HG03060 (cell line): ENCODE results near the gene SWSAP1.
"Not testable (repeated sequence)": the region's sequence is repeated elsewhere in the genome, so short reads cannot be mapped to it uniquely, and the experiment has no call there.

ENCODE experiments used
- ATAC-seq: cut with Tn5 transposase; IDR thresholded peaks from one replicate; pipeline ENCODE4 v1.9.1; 2021; ENCODE audit warnings: low read depth, moderate number of reproducible peaks; ENCODE audit not compliant: unreplicated experiment

The SWSAP1 gene

GRCh38 chr19:11374433-11375142, at the start of gene SWSAP1:
Gene SWSAP1, plus strand, starts transcription at chr19:11374666. Its CDS starts 15 bp downstream, at chr19:11374681.
- peak; percentile 89 for ATAC-seq

- no peak for ATAC-seq
Observed at GRCh38 chr19:11324748-11325389, 49.6 kb upstream of the SWSAP1 start.

GRCh38 chr19:11325544-11325943, 48.9 kb upstream of the SWSAP1 start:
- ATAC-seq = no peak

GRCh38 chr19:11330127-11330526, 44.3 kb upstream of the SWSAP1 start:
- no peak for ATAC-seq

GRCh38 chr19:11331502-11331901, 43.0 kb upstream of the SWSAP1 start:
- ATAC-seq = no peak

GRCh38 chr19:11332822-11333221, 41.6 kb upstream of the SWSAP1 start:
- no peak for ATAC-seq

GRCh38 chr19:11333838-11334237, 40.6 kb upstream of the SWSAP1 start:
- not testable (repeated sequence) for ATAC-seq

GRCh38 chr19:11335449-11336146, 38.9 kb upstream of the SWSAP1 start:
- no peak for ATAC-seq

- no peak for ATAC-seq
Observed at GRCh38 chr19:11337080-11337479, 37.4 kb upstream of the SWSAP1 start.

GRCh38 chr19:11338121-11338520, 36.3 kb upstream of the SWSAP1 start:
- ATAC-seq = no peak

GRCh38 chr19:11338569-11339253, 35.8 kb upstream of the SWSAP1 start:
- no peak for ATAC-seq

- ATAC-seq = no peak
Observed at GRCh38 chr19:11339254-11340098, 35.0 kb upstream of the SWSAP1 start, which contains the start of gene RAB3D. Gene RAB3D, minus strand, starts transcription at chr19:11339657. Its CDS starts 2,258 bp downstream, at chr19:11337399.

GRCh38 chr19:11340099-11340467, 34.4 kb upstream of the SWSAP1 start:
- ATAC-seq = not testable (repeated sequence)

GRCh38 chr19:11342429-11342828, 32.0 kb upstream of the SWSAP1 start:
- no peak for ATAC-seq

GRCh38 chr19:11345122-11345803, 29.2 kb upstream of the SWSAP1 start:
- ATAC-seq = no peak

GRCh38 chr19:11346104-11346940, 28.1 kb upstream of the SWSAP1 start, which contains the start of the genes CCDC159 and TMEM205:
Gene CCDC159, plus strand, starts transcription at chr19:11346519. Its CDS starts 88 bp downstream, at chr19:11346607.
Gene TMEM205, minus strand, starts transcription at chr19:11346268. Its CDS starts 649 bp downstream, at chr19:11345619.
- ATAC-seq = peak; percentile 86

GRCh38 chr19:11347546-11348039, 26.9 kb upstream of the SWSAP1 start:
- no peak for ATAC-seq

- no peak for ATAC-seq
Observed at GRCh38 chr19:11349171-11349570, 25.3 kb upstream of the SWSAP1 start.
